MM.1S (cell line): ENCODE data around the gene HBS1L.

Experiments
- DNase-seq: peaks from one replicate; pipeline ENCODE4 v3.0.0-alpha.2; 2015
- H2AFZ ChIP-seq: fragments of 300-600 bp; sonication (generic); 2 replicates; pipeline ENCODE4 v1.6.0; 2016; ENCODE audit warnings: antibody characterized with exemption, low read length
- H3F3A ChIP-seq: fragments of 300-600 bp; sonication (generic); 2 replicates; pipeline ENCODE4 v1.6.1; 2016; ENCODE audit warnings: mild to moderate bottlenecking, antibody characterized with exemption, low read length, moderate library complexity, mixed read lengths; ENCODE audit not compliant: insufficient read depth
- H3K27ac ChIP-seq: fragments of 300-600 bp; sonication (generic); 2 replicates; pipeline ENCODE4 v1.5.1; 2016; ENCODE audit warnings: mild to moderate bottlenecking, low read length
- H3K27me3 ChIP-seq: fragments of 300-600 bp; sonication (generic); replicated peaks from 2 replicates; pipeline ENCODE4 v1.6.0; 2016; ENCODE audit warnings: low read length; ENCODE audit not compliant: insufficient read depth
- H3K36me3 ChIP-seq: fragments of 300-600 bp; sonication (generic); replicated peaks from 2 replicates; pipeline ENCODE4 v1.6.1; 2016; ENCODE audit warnings: mild to moderate bottlenecking, low read length, mixed read lengths; ENCODE audit not compliant: insufficient read depth
- H3K4me1 ChIP-seq: fragments of 300-600 bp; sonication (generic); 2 replicates; pipeline ENCODE4 v1.6.1; 2016; ENCODE audit warnings: low read length, mixed read lengths
- H3K4me2 ChIP-seq: fragments of 300-600 bp; sonication (generic); 2 replicates; pipeline ENCODE4 v1.6.0; 2016; ENCODE audit warnings: low read depth, low read length
- H3K4me3 ChIP-seq: fragments of 300-600 bp; sonication (generic); 2 replicates; pipeline ENCODE4 v1.5.1; 2016; ENCODE audit warnings: low read length, mixed read lengths
- H3K79me2 ChIP-seq: fragments of 300-600 bp; sonication (generic); 2 replicates; pipeline ENCODE4 v1.6.1; 2016; ENCODE audit warnings: mixed run types, low read length, mixed read lengths
- H3K9ac ChIP-seq: fragments of 300-600 bp; sonication (generic); 2 replicates; pipeline ENCODE4 v1.6.1; 2016; ENCODE audit warnings: low read length, mixed read lengths
- H3K9me2 ChIP-seq: fragments of 300-600 bp; sonication (generic); replicated peaks from 2 replicates; pipeline ENCODE4 v1.6.1; 2016; ENCODE audit warnings: mild to moderate bottlenecking, low read length, mixed read lengths; ENCODE audit not compliant: insufficient read depth
- H3K9me3 ChIP-seq: fragments of 300-600 bp; sonication (generic); replicated peaks from 2 replicates; pipeline ENCODE4 v1.6.1; 2016; ENCODE audit warnings: mild to moderate bottlenecking, low read length, mixed read lengths; ENCODE audit not compliant: insufficient read depth
- H4K20me1 ChIP-seq: fragments of 300-600 bp; sonication (generic); 2 replicates; pipeline ENCODE4 v1.6.1; 2016; ENCODE audit warnings: mild to moderate bottlenecking, low read length, moderate library complexity, mixed read lengths; ENCODE audit not compliant: insufficient read depth
- CTCF ChIP-seq: fragments of 300-600 bp; sonication (generic); IDR thresholded peaks from 2 replicates; pipeline ENCODE4 v1.5.1; 2016; ENCODE audit warnings: antibody characterized with exemption, low read length, mixed read lengths
- EZH2 ChIP-seq: fragments of 300-600 bp; sonication (generic); optimal IDR thresholded peaks from 2 replicates; pipeline ENCODE3; 2017; ENCODE audit warnings: low read depth, mild to moderate bottlenecking, antibody characterized with exemption, low read length, mixed read lengths
- EZH2phosphoT487 ChIP-seq: fragments of 300-600 bp; sonication (generic); IDR thresholded peaks from 2 replicates; pipeline ENCODE4 v1.6.1; 2018; ENCODE audit warnings: antibody characterized with exemption, low read length

The HBS1L gene

GRCh38 chr6:134938896-134939295, 115.7 kb downstream of the HBS1L start:
- no peak for TF ChIP-seq EZH2
- TF ChIP-seq EZH2phosphoT487 = no peak
- no peak for TF ChIP-seq CTCF
- no peak overlapping the region for H3K4me2 ChIP-seq

GRCh38 chr6:134937426-134937825, 117.2 kb downstream of the HBS1L start:
- Histone ChIP-seq H3K9ac (no peak overlapping the region), H3K4me2 (no peak overlapping the region), H3K9me3 (no peaks in the 10 kb centered on the region), H3K4me3 (no peak overlapping the region), H3K79me2 (no peaks in the 10 kb centered on the region), H3K27ac (no peak overlapping the region), H3K4me1 (no peaks in the 10 kb centered on the region), H3K36me3 (no peaks in the 10 kb centered on the region), H2AFZ (no peak overlapping the region), H4K20me1 (no peaks in the 10 kb centered on the region), H3K27me3 (no peaks in the 10 kb centered on the region), H3F3A (no peaks in the 10 kb centered on the region), H3K9me2 (no peaks in the 10 kb centered on the region)
- no peak for TF ChIP-seq EZH2phosphoT487
- TF ChIP-seq CTCF = no peak
- no peak for TF ChIP-seq EZH2
- DNase-seq = no peak

More at GRCh38 chr6:134938896-134939295, 115.7 kb downstream of the HBS1L start:
- DNase-seq = no peak
- Histone ChIP-seq H4K20me1 (no peaks in the 10 kb centered on the region), H3K79me2 (no peaks in the 10 kb centered on the region), H3K9me2 (no peaks in the 10 kb centered on the region), H3K4me3 (no peak overlapping the region), H3K27me3 (no peaks in the 10 kb centered on the region), H2AFZ (no peak overlapping the region), H3K36me3 (no peaks in the 10 kb centered on the region), H3K9ac (no peak overlapping the region), H3F3A (no peaks in the 10 kb centered on the region), H3K9me3 (no peaks in the 10 kb centered on the region), H3K27ac (no peak overlapping the region), H3K4me1 (no peaks in the 10 kb centered on the region)

- no peaks in the 10 kb centered on the region for H3K4me1 ChIP-seq
- H3K27me3 ChIP-seq = no peaks in the 10 kb centered on the region
- DNase-seq = no peak
- H3K9me3 ChIP-seq = no peaks in the 10 kb centered on the region
- H3K4me3 ChIP-seq = no peak overlapping the region
- H3F3A ChIP-seq = no peaks in the 10 kb centered on the region
- H3K9ac ChIP-seq = no peak overlapping the region
- H3K4me2 ChIP-seq = no peak overlapping the region
- H3K36me3 ChIP-seq = no peaks in the 10 kb centered on the region
- no peak overlapping the region for H2AFZ ChIP-seq
- TF ChIP-seq EZH2phosphoT487 = no peak
- TF ChIP-seq EZH2 = no peak
- TF ChIP-seq CTCF = no peak
- H3K9me2 ChIP-seq = no peaks in the 10 kb centered on the region
- no peaks in the 10 kb centered on the region for H3K79me2 ChIP-seq
- H3K27ac ChIP-seq = no peak overlapping the region
- H4K20me1 ChIP-seq = no peaks in the 10 kb centered on the region
Observed at GRCh38 chr6:134936931-134937330, 117.7 kb downstream of the HBS1L start.
